ENCODE measurements around the gene NUTM1.
"Not testable (repeated sequence)": the region's sequence is repeated elsewhere in the genome, so short reads cannot be mapped to it uniquely, and the experiment has no call there.

NUTM1 gene

DNA sequence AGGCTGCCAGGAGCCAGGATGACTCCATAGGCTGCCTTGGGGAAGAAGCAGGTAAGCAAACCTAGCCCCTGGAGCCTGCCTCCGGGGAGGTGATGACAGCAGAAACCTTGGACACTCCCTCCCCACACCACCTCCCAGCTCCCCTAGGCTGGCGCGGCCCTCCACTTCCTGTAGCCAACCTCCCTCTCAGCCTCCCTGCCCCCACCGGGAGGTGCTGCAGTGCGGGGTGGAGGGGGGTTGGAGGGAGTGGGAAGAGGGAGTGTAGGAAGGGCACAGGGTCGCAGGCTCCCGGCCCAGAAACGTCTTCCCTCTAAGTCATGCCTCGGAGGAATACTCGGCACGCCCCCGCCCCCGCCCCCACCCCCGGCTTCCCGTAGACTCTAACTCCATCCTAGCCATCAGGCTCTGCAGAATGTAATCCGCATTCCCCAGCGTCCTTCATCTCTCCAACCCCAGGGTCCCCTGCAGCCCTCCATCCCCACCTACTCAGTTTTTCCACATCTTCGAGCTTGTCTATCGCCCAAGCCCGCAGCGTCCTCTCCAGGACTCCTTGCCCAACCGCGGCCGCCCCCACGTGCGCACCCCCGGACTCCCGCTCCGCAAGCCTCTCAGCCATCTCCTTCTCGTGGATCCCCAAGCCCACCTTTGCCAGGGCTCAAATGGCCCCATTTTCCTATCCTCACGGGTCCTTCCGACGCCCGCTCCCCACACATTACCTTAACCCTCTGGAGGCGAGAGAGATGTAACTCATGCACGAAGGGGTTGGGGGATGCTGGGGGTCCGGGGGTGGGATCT is 23.4 kb downstream of the NUTM1 start:
- no peak for DNase-seq

DNA sequence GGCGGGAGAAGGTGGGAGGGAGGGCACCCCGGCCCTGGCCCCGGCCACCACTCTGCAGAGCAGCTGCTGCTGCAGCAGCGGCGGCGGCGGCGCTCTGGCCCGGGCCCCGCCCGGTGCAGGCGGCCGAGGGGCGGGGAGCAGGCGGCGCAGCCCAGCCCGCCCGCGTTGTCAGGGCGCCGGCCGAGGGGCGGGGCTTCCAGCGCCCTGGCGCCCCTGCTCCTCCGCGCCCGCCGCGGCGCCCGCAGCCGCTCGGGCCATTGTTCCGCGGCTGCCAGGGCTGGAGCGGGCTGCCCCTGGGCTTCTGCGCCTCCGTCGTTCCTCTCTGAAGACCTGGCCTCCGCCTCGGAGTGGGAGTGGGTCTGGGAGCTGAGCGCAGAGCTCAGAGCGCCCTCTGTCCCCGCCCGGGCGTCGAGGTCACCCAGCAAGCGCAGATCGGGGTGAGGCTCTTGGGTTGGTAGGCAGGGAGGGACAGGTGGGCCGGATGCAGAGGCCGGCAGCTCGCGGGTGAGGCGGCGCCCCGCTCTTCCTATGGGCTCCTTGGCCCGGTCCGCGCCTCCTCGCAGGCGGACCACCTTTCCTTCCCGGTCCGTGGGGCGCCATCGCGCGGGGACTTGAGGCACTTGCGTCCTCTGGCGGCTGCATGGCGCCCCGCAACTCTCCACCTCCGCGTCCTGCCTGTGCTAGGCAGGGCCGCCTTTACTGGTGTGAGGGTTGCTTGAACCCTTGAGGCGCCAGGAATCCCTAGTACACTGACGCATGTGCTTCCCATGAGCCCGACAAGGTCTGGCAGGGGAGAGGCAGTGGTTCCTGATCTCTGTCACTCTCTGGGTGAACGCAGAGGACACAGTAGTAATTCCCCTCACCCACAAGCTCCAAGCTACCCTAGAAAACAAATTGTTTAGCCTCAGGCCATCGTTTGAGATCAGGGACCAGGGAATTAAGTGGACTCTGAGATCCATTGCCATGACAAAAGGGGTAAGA is 24.3 kb downstream of the NUTM1 start, which contains the start of gene LPCAT4:
TSS of gene LPCAT4 (minus strand) at position 96 of the 981 bp plus-strand sequence. CDS start 96 bp downstream, outside the sequence.
- peak; percentile 91 for DNase-seq

DNA sequence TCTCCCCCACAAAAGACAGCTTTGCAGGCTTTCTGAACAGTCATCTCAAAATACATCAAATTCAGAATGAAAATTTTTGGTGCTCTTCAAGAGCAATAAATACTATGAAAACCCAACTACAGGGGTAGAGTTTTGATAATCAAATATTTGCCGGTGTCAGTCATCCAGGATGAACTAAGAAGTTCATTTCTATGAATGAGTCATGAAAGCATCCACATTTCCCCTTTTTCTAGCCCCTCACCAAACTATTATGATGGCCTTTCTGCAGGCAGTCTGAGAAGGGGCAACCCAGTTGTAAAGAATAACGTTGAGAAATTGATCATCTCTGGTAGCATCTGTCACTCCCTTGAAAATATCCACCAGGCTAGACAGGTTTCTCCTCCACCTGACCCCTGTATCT is 27.0 kb downstream of the NUTM1 start:
- DNase-seq, result no peak

DNA sequence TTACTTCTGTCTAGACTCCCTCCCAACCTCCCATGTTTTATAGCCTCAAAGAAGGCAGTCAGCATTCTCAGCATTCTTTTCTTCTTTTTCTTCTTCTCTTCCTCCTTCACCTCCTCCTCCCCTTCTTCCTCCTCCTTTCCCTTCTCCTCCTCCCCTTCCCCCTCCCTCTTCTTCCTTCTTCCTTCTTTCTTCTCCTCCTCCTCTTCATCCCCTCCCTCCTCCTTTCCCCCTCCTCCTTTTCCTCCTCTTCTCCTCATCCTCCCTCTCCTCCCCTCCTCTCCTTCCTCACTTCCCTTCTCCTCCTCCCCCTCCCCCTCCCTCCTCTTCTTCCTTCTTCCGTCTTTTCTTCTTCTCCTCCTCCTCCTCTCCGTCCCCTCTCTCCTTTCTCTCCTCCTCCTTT is 27.5 kb downstream of the NUTM1 start:
- DNase-seq, result no peak

DNA sequence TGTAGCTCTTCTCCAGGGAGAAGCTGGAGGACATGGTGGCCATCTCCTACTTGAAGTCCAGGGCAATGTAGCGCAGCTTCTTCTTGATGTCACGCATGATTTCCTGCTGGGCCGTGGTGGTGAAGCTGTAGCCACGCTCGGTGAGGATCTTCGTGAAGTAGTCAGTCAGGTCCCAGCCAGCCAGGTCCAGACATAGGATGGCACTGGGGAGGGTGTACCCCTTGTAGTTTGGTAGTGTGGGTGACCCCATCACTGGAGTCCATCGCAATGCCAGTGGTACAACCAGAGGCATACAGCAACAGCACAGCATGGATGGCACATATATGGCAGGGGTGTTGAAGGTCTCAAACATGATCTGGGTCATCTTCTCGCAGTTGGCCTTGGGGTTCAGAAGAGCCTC is 30.8 kb downstream of the NUTM1 start:
- DNase-seq, result no peak

DNA sequence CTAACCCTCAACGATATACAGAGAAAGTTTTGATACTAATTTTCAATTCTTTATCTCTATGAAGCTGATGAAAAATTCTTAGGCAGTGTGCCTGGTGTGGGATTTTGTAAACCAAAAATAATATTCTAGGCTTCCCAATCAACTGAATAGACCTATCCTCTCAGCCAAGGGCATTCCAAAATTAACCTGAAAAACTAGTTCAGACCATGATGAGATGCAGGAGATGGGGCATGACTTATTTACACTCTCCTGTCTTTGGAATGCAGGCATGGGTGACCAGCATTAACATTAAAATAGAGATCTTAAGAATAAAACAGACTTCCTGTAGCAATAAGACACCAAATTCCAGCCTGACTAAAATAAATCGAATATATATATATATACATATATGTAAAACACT is 31.7 kb downstream of the NUTM1 start:
- DNase-seq, result no peak

DNA sequence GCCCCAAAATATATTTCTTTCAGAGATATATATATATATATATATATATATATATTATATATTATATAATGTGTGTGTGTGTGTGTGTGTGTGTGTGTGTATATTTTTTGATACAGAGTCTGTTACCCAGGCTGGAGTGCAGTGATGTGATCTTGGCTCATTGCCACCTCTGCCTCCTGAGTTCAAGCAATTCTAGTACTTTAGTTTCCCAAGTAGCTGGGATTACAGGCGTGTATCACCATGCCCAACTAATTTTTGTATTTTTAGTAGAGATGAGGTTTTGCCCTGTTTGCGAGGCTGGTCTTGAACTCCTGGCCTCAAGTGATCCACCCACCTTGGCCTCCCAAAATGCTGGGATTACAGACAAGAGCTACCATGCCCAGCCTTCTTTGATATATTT is 32.4 kb downstream of the NUTM1 start:
- not testable (repeated sequence) for DNase-seq

DNA sequence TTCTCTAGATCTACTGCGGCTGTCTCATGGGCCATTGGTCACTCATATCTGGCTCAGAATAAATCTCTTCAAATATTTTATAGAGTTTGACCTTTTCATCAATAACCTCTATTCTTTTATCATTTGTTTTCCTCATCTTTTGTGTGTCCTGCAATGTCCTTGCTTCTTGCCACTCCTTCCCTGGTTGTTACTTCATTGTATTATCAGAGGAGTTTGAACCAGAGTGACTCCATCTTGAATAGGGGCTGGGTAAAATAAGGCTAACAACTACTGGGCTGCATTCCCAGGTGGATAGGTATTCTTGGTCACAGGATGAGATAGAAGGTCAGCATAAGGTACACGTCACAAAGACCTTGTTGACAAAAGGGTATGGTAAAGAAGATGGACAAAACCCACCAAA is 33.7 kb downstream of the NUTM1 start:
- DNase-seq, result no peak

DNA sequence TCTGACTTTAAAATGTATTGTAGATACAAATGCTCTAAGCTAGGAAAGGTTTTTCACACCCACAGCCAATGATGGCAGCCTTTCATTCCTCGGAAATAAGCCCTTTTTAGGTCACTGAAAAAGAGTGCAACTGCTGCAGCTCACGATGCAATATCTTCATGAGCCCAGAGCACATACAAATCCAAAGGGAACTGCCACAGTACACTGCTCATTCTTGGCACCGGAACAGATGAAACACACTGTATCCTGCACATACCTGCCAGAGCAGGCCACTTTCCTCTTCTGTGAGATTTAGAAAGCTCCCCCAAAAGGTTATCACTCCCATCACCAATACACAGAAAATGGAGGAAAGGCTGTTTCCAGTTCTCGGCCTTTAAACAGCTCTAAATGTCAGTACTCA is 37.4 kb downstream of the NUTM1 start:
- not testable (repeated sequence) for DNase-seq

DNA sequence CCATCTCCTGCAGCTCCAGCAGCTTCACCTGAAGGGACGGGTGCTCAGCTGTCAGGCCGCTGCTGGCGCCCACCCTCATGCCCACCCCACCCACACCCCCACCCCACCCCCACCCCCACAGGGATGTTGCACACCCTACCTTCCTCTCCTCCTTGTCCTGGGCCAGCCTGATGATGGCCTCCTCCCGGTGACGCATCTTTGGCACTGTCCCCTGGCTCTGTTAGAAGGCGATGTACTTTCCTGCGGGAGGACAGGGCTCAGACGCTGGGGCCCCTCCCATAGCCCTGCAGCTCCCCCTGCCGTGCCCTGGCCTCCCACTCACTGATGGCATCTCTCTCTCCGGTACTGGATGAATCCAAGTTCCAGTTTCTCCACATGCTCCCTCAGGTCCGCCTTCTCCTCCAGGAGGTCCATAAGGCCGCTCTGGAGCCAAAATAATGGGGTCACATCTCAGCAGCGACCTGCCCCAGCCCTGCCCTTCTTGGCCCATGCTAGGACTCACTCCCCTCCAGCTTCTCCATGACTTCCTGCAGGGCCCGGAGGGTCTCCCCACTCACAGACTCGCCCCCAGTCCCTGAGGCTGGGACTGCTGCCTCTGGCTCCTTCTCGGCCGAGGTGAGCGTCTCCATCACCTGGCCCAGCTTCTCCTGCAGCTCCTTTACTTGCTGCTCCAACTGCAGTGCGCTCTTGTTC is 38.9 kb downstream of the NUTM1 start:
- not testable (repeated sequence) for DNase-seq

DNA sequence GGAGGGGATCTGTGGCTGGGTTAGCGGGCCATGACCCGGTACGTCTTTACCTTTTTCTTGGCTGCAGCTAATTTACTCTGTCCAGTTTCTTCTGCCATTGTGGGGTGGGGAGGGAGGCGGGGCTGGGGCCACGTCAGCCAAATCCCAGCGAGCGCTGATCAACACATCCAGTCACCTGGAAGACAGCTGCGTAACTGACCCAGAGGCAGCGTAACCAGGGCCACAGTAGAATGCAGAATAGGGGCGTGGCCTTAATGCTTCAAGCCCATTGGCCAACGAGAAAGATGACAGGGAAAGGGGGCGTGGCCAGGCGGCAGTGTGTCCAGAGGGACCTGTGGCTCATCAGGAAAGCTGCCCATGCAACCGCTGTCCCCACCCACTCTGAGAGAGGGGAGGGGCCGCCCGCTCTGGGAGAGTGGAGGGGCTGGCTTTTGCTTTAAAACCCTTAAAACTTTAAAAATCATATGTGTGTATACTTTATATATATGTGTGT is 46.5 kb downstream of the NUTM1 start:
- DNase-seq, result not testable (repeated sequence)

DNA sequence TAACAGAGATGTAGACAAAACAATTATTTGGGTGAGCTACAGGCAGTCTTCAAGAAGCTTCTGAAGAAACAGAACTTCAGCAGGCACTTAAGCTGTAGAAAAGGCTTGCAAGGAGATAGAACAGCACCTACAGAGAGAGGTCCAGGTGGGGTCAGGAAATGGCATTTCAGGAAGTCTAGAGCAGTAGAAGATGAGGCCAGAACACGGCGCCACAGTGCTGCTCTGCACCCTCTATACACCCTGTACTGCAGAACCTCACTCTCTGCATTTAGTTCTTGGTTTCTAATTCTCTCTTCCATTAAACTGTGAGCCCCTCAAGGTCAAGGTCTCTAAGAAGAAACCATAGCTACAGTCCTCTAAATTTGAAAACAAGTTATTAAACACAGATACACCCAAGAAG is 49.9 kb downstream of the NUTM1 start:
- DNase-seq, result not testable (repeated sequence)

DNA sequence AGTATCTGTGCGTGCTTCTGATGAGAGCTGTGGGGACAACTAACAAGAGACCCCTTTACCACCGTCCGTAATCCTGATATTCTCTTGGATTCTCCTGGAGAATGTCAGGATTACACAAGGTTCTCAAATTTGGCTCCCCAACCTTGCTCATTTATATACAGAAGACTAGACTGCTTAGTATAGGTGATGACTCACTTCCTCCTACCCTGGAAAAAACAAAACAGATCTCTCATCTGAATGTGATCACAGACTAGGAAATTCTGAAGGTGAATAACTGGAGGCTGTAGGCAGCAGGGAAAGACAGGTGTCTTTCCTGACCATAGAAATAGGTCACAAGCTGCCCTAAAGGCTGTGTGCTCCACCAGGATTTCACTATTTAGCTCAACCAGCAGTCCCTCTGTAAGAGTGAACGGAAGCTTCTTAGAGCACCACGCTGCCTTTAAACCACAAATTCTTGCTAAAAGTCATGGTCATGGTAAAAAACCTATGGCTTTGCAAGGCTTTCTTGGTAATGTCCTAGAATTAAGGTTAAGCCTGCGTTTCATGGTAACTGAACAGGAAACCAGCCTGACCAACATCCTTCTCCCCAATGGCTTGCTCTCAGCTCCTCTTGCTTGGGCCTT is 54.6 kb downstream of the NUTM1 start:
- not testable (repeated sequence) for DNase-seq

DNA sequence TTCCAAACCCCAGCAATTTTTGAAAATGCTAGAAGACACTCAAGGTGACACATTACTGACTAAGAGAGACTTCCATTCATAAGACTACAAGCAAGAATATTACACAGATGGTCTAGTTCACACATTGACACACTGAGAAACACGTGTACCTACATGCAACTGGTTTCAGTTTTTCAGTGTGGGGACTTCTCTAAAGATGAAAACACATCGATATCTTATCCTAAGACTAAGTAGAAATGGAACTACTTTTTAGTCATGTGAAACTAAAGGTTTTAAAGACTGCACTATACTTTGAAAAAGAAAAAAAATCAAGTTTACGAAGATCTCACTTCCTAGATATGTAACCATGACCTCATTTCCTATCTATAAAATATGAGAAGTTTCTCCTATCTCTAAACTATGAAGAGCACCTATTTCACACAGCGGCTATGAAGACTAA is 60.1 kb downstream of the NUTM1 start:
- DNase-seq, result not testable (repeated sequence)

DNA sequence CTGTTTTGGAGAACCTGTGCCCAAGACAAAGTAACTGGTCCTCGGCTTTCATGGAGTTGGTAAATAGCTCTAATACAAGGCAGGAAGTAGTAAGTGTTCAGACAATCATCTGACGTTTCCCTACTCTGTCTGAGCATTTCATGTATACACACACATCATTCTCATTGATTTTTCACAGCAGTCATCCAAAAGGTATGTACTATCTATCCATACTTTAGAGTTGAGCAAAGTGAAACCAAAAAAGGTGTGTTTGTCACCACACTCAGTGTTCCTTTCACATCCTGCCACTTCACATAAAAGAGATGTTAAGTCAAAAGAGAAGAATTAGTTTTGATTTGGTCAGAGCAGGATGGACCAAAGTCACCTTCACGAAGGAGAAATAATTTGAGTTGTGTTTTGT is 60.8 kb downstream of the NUTM1 start:
- DNase-seq, result not testable (repeated sequence)

Measured in CD4-positive, alpha-beta T cell treated with Interferon gamma for 1 hour (primary cell).